SW480 (cell line): Measurements from ENCODE around the gene EPB41L4A.
A peak's percentile ranks its signal among the peaks of the same experiment; 100 is the strongest.

Experiments used
- DNase-seq: peaks from one replicate; pipeline ENCODE4 v3.0.0-alpha.2; 2016; ENCODE audit warnings: low spot score

The EPB41L4A gene

DNA sequence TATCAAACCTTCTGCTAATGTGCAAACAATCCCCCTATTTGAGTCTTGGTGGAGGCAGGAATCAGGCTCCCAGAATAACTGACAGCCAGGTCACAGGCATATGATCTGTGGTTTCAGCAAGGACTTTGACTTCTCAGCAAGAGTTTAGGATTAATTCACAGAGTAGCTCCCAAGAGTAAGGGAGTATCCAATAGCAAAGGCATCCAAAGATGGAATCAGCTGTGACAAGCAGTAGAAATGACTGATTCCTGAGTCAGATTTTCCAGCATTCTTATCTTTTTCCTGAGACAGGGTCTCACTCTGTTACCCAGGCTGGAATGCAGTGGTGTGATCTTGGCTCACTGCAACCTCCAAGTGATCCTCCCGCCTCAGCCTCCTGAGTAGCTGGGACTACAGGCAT is 108.3 kb downstream of the EPB41L4A start:
- no peak for DNase-seq

DNA sequence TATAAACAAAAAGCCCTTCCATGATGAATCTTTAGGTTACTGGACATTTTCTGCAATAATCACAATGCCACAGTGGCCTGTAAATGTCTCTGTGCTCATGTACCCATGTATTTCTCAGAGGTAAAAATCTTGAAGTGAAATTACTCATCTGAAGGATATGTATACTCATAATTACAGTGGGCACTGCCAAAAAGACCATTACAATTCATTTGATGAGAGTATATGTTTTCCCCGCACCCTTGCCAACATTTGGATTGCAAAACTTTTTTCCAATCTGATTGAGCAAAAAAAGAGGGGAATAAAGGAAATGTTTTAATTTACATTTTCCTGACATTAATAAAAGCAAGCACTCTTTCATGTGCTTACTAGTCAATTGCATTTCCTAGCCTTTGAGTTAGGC is 110.5 kb downstream of the EPB41L4A start:
- no peak for DNase-seq

GRCh38 chr5:112306956-112307355 is 112.1 kb downstream of the EPB41L4A start:
- no peak for DNase-seq

DNA sequence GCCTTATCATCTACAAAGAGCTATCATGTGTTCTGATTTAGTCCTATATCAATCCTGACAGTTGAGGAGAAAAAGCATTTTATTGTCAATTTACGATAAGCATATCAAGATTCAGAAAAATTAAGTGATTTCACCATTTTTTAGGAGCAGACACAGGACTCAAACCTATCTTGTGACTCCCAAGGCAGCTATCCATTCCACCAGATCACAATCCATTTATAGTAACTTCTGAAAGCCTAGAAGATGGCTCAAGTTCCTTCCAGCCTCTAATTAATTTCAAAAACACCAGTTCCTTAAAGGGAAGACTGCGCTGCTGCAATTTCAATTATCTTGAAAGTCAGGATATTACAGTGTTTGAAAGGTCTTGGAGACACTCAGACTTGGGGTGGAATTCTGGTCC is 114.3 kb downstream of the EPB41L4A start:
- no peak for DNase-seq

- no peak for DNase-seq
Observed at GRCh38 chr5:112303685-112304084, 115.4 kb downstream of the EPB41L4A start.

DNA sequence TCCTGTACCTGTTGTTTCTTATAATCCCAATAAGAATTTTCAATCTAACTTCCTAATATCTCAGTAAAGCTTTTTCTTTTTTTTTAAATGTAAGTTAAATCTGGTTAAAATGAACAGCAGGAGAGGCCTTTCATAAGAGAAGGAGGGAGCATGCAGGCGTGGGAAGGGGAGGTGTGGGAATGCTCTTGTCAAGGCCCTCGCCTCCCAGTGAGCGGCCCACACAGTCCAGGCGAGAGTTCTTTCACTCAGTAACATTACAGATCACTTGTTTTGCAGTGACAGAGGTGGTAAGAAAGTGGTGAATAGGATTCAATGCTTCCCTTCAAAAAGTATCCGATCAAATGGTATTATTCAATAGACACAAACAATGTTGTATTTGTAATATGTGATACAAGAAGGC is 125.0 kb downstream of the EPB41L4A start:
- no peak for DNase-seq

DNA sequence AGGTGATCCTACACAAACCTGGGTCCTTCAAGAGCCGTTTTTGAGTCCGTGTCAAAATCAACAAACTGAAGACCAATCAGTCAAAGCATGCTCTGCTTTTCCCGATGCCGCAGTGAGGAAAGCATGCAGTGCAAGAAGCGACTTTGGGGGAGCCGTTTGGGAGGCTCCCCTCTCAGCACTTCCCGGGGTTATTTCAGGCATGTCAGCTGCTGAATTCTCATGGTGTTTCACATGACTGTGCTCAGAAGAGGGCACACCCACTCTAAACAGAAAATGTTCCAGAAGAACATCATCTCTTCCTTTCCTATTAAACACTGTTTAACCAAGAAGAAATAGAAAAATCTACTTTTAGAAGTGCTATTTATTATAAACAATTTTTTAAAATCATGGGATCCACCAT is 125.5 kb downstream of the EPB41L4A start:
- no peak for DNase-seq

GRCh38 chr5:112290691-112291090 is 128.4 kb downstream of the EPB41L4A start:
- DNase-seq: no peak

DNA sequence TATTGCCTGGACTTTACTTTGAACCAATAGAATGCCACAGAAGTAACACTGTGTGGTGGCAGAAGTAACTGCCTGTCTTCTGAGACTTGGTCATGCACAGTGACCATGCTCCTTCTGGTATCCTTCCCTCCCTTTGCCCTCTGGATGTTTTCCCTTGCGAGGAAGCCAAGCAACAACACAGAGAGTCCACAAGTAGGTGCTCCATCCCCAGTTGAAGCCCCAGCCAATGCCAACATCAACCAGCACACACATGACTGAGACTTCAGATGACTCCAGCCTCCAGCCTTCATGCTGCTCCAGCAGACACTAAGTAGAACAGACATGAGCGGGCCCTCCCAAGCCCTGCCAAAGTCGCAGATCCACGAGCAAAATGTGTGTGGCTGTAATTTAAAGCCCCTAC is 129.6 kb downstream of the EPB41L4A start:
- DNase-seq: peak; percentile 11

DNA sequence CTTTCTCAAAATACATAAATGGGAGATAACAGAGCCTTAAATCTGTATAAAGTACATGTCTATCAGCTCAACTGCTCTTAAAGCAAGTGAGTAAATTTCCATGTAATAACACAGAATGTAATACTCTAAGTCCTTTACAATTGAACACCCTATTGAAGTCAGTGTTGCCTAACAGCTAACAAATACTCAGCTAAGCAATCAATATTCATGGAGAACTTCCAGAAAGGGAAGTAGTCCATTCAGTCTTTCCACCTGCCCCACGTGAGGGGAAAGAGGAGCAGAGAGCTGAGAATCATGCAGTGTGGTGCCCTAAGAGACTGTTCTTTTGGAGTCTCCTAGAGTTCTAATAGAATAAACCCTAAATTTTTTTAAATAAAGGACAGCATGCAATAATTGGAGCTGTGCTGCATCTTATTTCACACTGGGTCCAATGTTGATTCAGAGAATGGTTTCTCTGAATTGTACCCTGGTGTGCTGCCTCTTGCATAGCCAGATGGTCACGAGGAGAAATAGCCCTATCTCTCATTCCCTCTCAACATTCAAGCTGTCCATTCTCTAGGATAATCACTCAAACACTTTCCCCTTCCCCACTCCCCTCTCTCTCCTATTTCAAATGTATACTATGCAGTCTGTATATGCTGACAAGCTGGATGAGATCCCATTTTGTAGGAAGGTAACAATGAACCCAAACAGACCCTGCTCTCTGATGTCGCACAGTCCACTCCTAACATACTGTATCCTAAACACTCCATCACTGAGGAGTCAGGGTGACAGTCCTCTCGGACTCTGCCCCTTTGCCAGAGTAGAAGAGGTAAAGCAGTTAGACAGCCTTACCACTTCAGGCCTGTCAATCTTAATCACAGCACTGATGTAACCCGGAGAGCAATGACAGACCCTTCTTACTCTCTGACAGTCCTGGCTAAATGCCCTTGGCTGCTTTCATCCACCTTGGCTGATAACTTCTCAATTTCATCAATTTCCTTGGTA is 134.8 kb downstream of the EPB41L4A start:
- DNase-seq: no peak

- DNase-seq: no peak
Observed at GRCh38 chr5:112283034-112283582, 136.0 kb downstream of the EPB41L4A start.

DNA sequence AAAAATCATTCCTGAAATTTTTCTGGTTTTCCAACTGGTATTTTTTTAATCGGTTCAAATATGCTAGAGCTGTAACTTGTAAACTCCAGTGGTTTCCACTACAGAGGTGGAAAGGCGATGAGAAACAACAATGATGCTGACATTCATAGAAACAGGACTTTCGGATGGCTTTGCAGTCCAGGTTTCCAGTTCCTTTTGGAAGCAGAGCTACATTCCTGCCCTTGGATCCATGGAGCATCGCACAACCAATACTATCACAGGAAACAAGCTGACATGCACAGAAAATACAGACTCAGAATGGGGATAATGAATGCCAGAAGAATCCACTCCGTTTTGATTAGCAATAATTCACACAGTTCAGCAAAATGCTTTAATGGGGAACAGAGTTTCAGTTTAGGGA is 140.0 kb downstream of the EPB41L4A start:
- no peak for DNase-seq

DNA sequence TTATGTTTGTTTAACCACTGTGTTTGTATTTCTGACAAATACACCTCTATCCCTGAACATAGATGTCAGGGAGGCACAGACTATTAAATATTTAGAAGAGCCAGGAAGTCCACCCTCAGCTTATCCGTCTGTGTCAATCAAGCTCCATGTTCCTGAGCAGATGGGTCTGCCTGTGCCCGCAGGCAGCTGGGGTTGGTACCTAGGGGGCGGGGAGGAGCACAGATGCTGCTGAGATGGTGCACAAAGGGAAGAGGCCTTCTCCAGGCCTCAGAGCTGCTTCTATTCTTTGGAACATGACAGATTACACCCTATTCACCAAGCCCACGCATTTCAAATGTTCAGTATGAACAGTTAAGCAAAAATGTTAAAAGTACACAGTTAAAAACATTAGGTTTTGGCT is 142.1 kb downstream of the EPB41L4A start:
- no peak for DNase-seq

GRCh38 chr5:112275671-112276070 is 143.4 kb downstream of the EPB41L4A start:
- no peak for DNase-seq

DNA sequence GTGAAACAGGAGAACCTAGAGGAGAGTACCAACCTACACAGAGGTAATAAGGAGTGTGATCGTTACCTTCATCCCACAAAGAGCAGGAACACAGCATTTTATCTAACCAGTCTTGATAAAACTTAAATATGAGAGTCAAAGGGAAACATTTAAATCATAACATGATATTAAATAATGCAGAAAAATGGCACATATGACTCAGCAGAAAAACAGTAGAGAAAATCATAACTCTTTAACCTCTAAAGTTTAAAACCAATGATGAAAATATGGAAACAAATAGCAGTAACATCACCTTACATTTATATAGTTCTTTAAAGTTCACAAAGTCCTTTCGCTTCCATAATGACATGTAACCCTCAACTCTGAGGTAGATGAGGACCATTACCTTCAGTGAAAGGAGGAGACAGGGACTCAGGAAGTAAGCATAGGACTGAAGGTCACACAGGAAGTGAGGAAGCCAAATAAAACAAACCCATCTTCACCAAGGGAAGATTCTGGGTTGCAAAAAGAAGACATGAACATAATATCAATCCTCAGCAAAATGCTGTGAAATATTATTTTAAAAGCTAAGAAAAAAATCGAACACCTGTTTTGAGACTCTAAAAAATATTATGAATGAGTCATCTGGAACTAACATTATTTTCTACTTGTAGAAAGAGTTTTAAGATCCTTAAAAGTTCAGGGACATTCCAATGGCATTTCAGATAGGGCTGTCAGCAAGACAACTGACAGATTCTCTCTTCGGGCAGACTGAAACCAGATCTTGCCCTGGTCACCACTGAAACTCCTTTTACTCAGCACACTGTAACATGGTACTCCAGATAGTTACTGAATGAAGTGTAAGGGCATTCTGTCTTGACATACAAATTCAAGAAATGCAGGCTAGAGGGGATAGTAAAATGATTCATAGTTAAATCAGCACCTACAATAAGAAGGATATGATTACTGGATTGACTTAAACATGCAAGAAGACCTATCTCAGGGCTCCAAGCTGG is 148.5 kb downstream of the EPB41L4A start:
- DNase-seq: no peak

GRCh38 chr5:112267231-112267630 is 151.8 kb downstream of the EPB41L4A start:
- DNase-seq: no peak

DNA sequence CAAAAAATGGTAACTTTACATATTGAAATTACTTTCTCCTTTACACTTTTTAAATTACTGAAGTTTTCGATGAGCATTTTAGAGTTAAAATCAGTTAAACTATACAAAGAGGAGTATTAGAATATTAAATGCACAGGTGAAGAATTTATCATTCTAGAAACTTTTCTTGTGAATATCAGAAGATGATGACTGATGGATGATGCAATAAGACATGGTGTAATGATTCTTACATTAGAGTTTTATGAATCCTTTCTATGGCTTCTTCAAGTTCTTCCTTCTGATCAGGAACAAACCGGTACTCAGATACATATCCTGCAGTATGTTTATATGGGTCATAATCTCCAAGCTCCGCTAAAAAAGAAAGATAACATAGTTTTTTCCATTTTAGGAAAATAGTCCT is 154.4 kb downstream of the EPB41L4A start:
- DNase-seq: no peak

GRCh38 chr5:112264151-112264550 is 154.9 kb downstream of the EPB41L4A start:
- no peak for DNase-seq

DNA sequence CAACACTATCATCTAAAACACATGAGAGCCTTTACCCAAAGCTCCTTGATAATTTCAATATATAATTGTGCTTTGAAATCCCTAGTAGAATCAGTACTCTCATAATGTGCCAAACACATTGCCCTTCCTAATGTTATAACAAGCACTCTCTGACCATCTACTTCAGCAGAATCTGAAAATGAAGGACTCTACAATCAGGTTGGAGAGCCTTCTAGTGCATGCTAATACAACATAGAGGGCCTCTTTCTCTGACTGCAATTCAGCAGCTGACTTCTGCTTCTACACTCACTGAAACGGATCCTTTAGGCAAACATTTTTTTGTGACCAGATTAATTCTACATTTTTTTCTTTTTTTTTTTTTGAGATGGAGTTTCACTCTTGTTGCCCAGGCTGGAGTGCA is 155.6 kb downstream of the EPB41L4A start:
- DNase-seq: no peak

DNA sequence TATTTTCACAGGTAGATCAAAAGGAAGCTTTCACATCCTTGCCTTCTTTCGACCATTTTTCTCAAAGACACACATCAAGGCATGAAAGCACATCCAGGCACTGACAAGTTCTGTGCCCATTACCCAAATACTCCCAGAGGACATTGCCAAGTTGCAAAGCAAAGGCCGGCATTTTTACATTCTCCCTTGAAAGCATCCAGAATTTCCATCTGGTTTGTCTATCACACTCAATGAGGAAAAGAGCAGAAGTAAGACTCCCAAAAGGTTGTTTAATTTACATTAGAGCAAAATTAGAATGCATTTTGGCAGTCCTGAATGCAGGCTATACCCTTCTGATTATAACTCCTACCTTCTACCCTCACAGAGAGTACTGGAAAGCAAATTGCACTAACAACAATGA is 160.5 kb downstream of the EPB41L4A start:
- no peak for DNase-seq

DNA sequence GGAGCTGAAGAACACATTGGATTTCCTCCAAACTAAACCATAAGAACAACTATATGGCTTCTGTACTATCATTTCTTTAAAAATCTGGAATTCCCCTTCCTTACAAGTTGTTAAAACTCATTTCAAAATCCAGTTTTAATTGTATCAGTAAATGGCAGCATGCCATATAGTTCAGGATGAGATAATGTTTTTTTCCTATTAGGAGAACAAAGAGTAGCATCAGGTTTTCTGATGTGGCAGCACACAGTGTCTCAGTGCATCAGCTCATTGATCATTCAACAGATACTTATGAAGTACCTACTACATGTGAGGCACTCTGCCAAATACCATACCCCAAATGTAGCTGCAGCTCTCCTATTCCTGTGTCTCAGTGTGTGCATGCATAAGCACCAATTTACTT is 161.1 kb downstream of the EPB41L4A start:
- DNase-seq: no peak

DNA sequence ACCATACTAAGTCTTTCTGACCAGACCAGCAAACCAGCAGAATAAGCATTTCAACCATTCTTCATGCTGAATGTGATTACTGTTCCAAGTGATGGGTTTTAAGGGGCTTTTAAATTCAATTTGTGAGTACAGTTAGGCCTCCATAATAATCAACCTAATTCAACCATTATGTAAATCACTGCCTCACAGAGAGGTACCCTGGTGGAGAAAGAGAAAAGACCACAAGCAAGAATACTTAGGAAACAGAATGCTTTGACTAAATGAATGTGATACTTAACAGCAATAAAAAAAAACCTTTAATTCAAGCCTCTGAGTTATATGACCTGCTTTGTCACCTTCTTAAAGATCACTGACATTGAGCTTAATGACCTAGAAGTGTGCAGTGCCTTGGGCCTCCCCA is 162.1 kb downstream of the EPB41L4A start:
- no peak for DNase-seq
